ENCODE results near the gene OAT. TPM values are rescaled to one million over a fixed set of nuclear protein-coding genes. Genes with fewer than 3 reads are reported as not detected.
"Not testable (repeated sequence)": the region's sequence is repeated elsewhere in the genome, so short reads cannot be mapped to it uniquely, and the experiment has no call there.

Gene OAT
- total and polyA plus RNA-seq, 3 experiments from 2014 or later: 44.1 to 69.5 (median 46.8) TPM

GRCh38 chr10:124436191-124436638, 17.5 kb upstream of the OAT start:
- no peak overlapping the region for H3K4me3 Mint-ChIP-seq

GRCh38 chr10:124435683-124436082, 17.0 kb upstream of the OAT start:
- peaks cover 5 to 13% of the 10 kb centered on the region in 2 donors for H3K27me3 Mint-ChIP-seq
- H3K4me3 ChIP-seq (ENCODE audit: low read length); DNase-seq; H3K9me3 Mint-ChIP-seq; H3K27ac ChIP-seq (ENCODE audit: low read depth, low read length); H3K36me3 ChIP-seq (ENCODE audit: insufficient read depth, low read length); H3K27me3 ChIP-seq (ENCODE audit: insufficient read depth, low read length, poor library complexity, severe bottlenecking); H3K4me1 Mint-ChIP-seq; CTCF ChIA-PET; H3K36me3 Mint-ChIP-seq; POLR2A ChIA-PET; H3K4me1 ChIP-seq (ENCODE audit: insufficient read depth, low read length); H3K27ac Mint-ChIP-seq; H3K9me3 ChIP-seq (ENCODE audit: low read length); H3K4me3 Mint-ChIP-seq: not testable (repeated sequence)

More at GRCh38 chr10:124436191-124436638, 17.5 kb upstream of the OAT start:
- no peak for DNase-seq
- H3K9me3 Mint-ChIP-seq: no peaks in the 10 kb centered on the region
- H3K27me3 ChIP-seq (ENCODE audit: insufficient read depth, low read length, poor library complexity, severe bottlenecking): no peaks in the 10 kb centered on the region
- POLR2A ChIA-PET: no interaction called here
- no peak overlapping the region for H3K27ac Mint-ChIP-seq
- H3K36me3 Mint-ChIP-seq: no peaks in the 10 kb centered on the region
- H3K36me3 ChIP-seq (ENCODE audit: insufficient read depth, low read length): no peaks in the 10 kb centered on the region
- no peaks in the 10 kb centered on the region for H3K4me1 ChIP-seq (ENCODE audit: insufficient read depth, low read length)
- no peak overlapping the region for H3K4me3 ChIP-seq (ENCODE audit: low read length)
- no peak overlapping the region for H3K27ac ChIP-seq (ENCODE audit: low read depth, low read length)
- H3K27me3 Mint-ChIP-seq: peaks cover 2 to 13% of the 10 kb centered on the region in 2 donors
- peaks cover 0 to 5% (median 4%) of the 10 kb centered on the region in 3 donors for H3K4me1 Mint-ChIP-seq
- CTCF ChIA-PET: no interaction called here
- no peaks in the 10 kb centered on the region for H3K9me3 ChIP-seq (ENCODE audit: low read length)

DNA sequence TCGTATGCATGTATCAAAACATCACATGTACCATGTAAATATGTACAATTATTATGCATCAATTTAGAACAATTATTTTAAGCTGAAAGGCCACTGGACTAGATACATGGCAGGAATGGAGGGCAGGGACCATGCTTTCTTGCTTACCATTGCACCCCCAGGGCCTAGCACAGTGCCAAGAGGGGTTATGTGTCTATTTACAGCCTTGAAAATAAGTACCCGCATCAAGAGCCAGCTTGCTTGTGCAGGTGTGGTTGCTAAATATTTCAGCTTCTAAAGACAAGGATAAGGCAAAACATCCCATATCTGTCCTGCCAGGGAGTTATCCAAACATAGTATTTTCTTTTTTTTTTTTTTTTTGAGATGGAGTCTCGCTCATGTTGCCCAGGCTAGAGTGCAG, 14.7 kb upstream of the OAT start:
- H3K4me1 Mint-ChIP-seq: peaks cover 0 to 5% (median 4%) of the 10 kb centered on the region in 3 donors
- POLR2A ChIA-PET: no interaction called here
- no peak overlapping the region for H3K4me3 Mint-ChIP-seq

DNA sequence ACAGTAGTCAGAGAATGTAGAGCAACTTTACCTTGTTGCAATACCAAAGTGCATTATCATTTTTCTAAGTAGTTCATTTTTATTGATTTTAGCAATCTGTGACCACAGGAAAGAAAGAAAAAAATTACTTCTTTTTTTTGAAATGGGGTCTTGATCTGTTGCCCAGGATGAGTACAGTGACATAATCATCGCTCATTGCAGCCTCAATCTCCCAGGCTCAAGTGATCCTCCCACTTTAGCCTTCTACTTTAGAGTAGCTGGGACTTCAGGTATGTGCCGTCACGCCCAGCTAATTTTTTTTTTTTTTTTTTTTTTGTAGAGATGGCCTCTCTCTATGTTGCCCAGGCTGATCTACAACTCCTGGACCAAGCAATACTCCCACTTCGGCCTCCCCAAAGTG, 11.4 kb upstream of the OAT start:
- no peak overlapping the region for H3K27ac ChIP-seq (ENCODE audit: low read depth, low read length)
- Mint-ChIP-seq H3K4me1 (no peaks in the 10 kb centered on the region), H3K36me3 (no peaks in the 10 kb centered on the region), H3K4me3 (no peak overlapping the region), H3K27ac (no peak overlapping the region), H3K27me3 (peaks cover 5 to 16% of the 10 kb centered on the region in 2 donors), H3K9me3 (no peaks in the 10 kb centered on the region)
- no peak overlapping the region for H3K4me3 ChIP-seq (ENCODE audit: low read length)
- ChIA-PET CTCF (interaction anchor here (1.4 kb wide), 1 partner anchor 32 kb away, joined by 3 read pairs; the partner anchor contains the start of gene LHPP), POLR2A (no interaction called here)
- DNase-seq: no peak
- no peaks in the 10 kb centered on the region for H3K4me1 ChIP-seq (ENCODE audit: insufficient read depth, low read length)
- H3K36me3 ChIP-seq (ENCODE audit: insufficient read depth, low read length): no peaks in the 10 kb centered on the region
- no peaks in the 10 kb centered on the region for H3K9me3 ChIP-seq (ENCODE audit: low read length)
- no peaks in the 10 kb centered on the region for H3K27me3 ChIP-seq (ENCODE audit: insufficient read depth, low read length, poor library complexity, severe bottlenecking)

More for the DNA sequence above, 14.7 kb upstream of the OAT start:
- Histone ChIP-seq H3K4me1 (ENCODE audit: insufficient read depth, low read length) (no peaks in the 10 kb centered on the region), H3K36me3 (ENCODE audit: insufficient read depth, low read length) (no peaks in the 10 kb centered on the region), H3K9me3 (ENCODE audit: low read length) (no peaks in the 10 kb centered on the region), H3K27me3 (ENCODE audit: insufficient read depth, low read length, poor library complexity, severe bottlenecking) (no peaks in the 10 kb centered on the region), H3K4me3 (ENCODE audit: low read length) (no peak overlapping the region), H3K27ac (ENCODE audit: low read depth, low read length) (no peak overlapping the region)
- CTCF ChIA-PET: no interaction called here
- Mint-ChIP-seq H3K36me3 (no peaks in the 10 kb centered on the region), H3K9me3 (no peaks in the 10 kb centered on the region), H3K27ac (no peak overlapping the region), H3K27me3 (peaks cover 5 to 18% of the 10 kb centered on the region in 2 donors)
- DNase-seq: no peak

GRCh38 chr10:124429576-124429975, 10.9 kb upstream of the OAT start:
- H3K27ac Mint-ChIP-seq: no peak overlapping the region
- H3K27me3 Mint-ChIP-seq: peaks cover 5 to 16% of the 10 kb centered on the region in 2 donors
- no peaks in the 10 kb centered on the region for H3K4me1 Mint-ChIP-seq
- no peak overlapping the region for H3K27ac ChIP-seq (ENCODE audit: low read depth, low read length)
- H3K4me3 ChIP-seq (ENCODE audit: low read length): no peak overlapping the region
- no peaks in the 10 kb centered on the region for H3K36me3 ChIP-seq (ENCODE audit: insufficient read depth, low read length)
- CTCF ChIA-PET: interaction anchor here (1.4 kb wide), 1 partner anchor 32 kb away, joined by 3 read pairs; the partner anchor contains the start of gene LHPP
- no peaks in the 10 kb centered on the region for H3K4me1 ChIP-seq (ENCODE audit: insufficient read depth, low read length)
- DNase-seq: no peak
- H3K9me3 ChIP-seq (ENCODE audit: low read length): no peaks in the 10 kb centered on the region
- H3K36me3 Mint-ChIP-seq: no peaks in the 10 kb centered on the region
- no peak overlapping the region for H3K4me3 Mint-ChIP-seq
- no peaks in the 10 kb centered on the region for H3K9me3 Mint-ChIP-seq
- H3K27me3 ChIP-seq (ENCODE audit: insufficient read depth, low read length, poor library complexity, severe bottlenecking): no peaks in the 10 kb centered on the region
- POLR2A ChIA-PET: no interaction called here

DNA sequence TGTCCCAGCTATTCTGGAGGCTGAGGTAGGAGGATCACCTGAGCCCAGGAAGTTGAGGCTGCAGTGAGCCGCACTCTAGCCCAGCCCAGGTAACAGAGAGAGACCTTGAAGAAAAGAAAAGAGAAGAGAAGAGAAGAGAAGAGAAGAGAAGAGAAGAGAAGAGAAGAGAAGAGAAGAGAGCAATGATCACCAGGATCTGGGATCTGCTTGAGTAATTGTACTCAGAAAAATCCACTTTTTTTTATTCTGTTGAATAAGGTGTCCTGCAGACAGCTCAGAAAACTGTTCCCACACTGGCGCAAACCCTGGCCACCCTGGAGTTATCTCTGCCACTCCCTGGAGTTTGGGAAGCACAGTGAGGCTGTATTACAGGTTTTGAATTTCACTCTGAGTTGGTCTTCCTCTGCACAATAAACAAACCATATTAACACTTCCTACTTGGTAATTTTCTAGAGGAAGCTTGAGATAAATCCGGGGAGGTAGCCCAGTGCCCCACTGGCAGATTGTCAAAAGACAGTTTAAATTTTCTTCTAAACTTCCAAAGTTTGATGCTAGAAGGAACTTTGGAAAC, 9.6 kb upstream of the OAT start:
- H3K9me3 ChIP-seq (ENCODE audit: low read length): no peaks in the 10 kb centered on the region
- Mint-ChIP-seq H3K27me3 (peaks cover 10 to 25% of the 10 kb centered on the region in 2 donors), H3K4me1 (no peaks in the 10 kb centered on the region), H3K27ac (no peak overlapping the region), H3K36me3 (no peaks in the 10 kb centered on the region), H3K9me3 (no peaks in the 10 kb centered on the region), H3K4me3 (no peak overlapping the region)
- H3K4me3 ChIP-seq (ENCODE audit: low read length): no peak overlapping the region
- no peaks in the 10 kb centered on the region for H3K4me1 ChIP-seq (ENCODE audit: insufficient read depth, low read length)
- H3K27ac ChIP-seq (ENCODE audit: low read depth, low read length): no peak overlapping the region
- POLR2A ChIA-PET: interaction anchor here (0.6 kb wide), 2 partner anchors 11 to 364 kb away, joined by 3 to 12 read pairs; no protein-coding TSS in a partner anchor
- H3K27me3 ChIP-seq (ENCODE audit: insufficient read depth, low read length, poor library complexity, severe bottlenecking): no peaks in the 10 kb centered on the region
- H3K36me3 ChIP-seq (ENCODE audit: insufficient read depth, low read length): no peaks in the 10 kb centered on the region
- DNase-seq: no peak
- CTCF ChIA-PET: interaction anchor here (0.6 to 1.8 kb wide), 3 partner anchors 9 to 39 kb away, joined by 3 to 7 read pairs (median 5); partner anchors contain the start of gene OAT

DNA sequence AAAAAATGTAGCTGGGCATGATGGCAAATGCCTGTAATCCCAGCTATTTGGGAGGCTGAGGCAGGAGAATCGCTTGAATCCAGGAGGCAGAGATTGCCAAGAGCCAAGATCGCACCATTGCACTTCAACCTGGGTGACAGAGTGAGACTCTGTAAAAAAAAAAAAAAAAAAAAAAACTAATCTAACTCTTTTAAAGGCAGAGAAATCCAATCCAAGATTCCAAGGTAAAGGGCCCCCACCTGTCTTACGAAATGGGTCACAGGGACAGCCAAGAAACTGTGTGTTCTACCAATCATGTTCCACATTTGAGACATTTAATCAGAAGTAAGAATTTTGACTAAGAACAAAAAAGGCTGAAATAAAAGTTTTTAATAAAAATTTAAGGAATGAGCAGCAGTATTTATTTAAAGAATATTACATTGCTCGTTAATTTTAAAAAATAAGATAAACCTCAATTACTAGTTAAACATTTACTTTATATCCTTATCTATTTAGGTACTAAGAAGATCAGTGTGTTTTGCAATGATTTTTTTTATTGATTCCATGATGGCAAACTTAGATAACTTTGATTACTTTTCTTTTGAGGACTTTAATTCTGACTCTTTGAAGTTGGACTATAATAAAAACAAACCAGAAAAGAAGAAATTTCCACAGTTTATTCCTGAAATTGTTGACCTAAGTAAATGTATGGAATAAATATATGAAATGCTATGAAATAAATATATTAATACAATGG, 6.7 kb upstream of the OAT start:
- Mint-ChIP-seq H3K4me3 (no peak overlapping the region), H3K27ac (no peak overlapping the region), H3K9me3 (no peaks in the 10 kb centered on the region), H3K4me1 (no peaks in the 10 kb centered on the region), H3K27me3 (peaks cover 9 to 26% of the 10 kb centered on the region in 2 donors), H3K36me3 (no peaks in the 10 kb centered on the region)
- CTCF ChIA-PET: no interaction called here
- Histone ChIP-seq H3K27me3 (ENCODE audit: insufficient read depth, low read length, poor library complexity, severe bottlenecking) (no peaks in the 10 kb centered on the region), H3K36me3 (ENCODE audit: insufficient read depth, low read length) (no peaks in the 10 kb centered on the region), H3K9me3 (ENCODE audit: low read length) (no peaks in the 10 kb centered on the region), H3K4me3 (ENCODE audit: low read length) (no peak overlapping the region), H3K27ac (ENCODE audit: low read depth, low read length) (no peak overlapping the region), H3K4me1 (ENCODE audit: insufficient read depth, low read length) (no peaks in the 10 kb centered on the region)
- DNase-seq: no peak
- POLR2A ChIA-PET: no interaction called here

GRCh38 chr10:124423813-124424212, 5.1 kb upstream of the OAT start:
- Histone ChIP-seq H3K27ac (ENCODE audit: low read depth, low read length) (no peak overlapping the region), H3K4me1 (ENCODE audit: insufficient read depth, low read length) (peaks cover 4% of the 10 kb centered on the region), H3K27me3 (ENCODE audit: insufficient read depth, low read length, poor library complexity, severe bottlenecking) (no peaks in the 10 kb centered on the region), H3K36me3 (ENCODE audit: insufficient read depth, low read length) (no peaks in the 10 kb centered on the region), H3K9me3 (ENCODE audit: low read length) (no peaks in the 10 kb centered on the region), H3K4me3 (ENCODE audit: low read length) (no peak overlapping the region)
- ChIA-PET POLR2A (no interaction called here), CTCF (no interaction called here)
- DNase-seq: no peak
- no peak overlapping the region for H3K4me3 Mint-ChIP-seq
- peaks cover 10 to 19% of the 10 kb centered on the region in 2 donors for H3K27me3 Mint-ChIP-seq
- H3K27ac Mint-ChIP-seq: no peak overlapping the region
- H3K9me3 Mint-ChIP-seq: no peaks in the 10 kb centered on the region
- H3K36me3 Mint-ChIP-seq: no peaks in the 10 kb centered on the region
- peaks cover 3 to 4% (median 3%) of the 10 kb centered on the region in 3 donors for H3K4me1 Mint-ChIP-seq

Measured in CD8-positive, alpha-beta memory T cell (primary cell).